Measurements from ENCODE around the gene TTLL11.

The TTLL11 gene

DNA sequence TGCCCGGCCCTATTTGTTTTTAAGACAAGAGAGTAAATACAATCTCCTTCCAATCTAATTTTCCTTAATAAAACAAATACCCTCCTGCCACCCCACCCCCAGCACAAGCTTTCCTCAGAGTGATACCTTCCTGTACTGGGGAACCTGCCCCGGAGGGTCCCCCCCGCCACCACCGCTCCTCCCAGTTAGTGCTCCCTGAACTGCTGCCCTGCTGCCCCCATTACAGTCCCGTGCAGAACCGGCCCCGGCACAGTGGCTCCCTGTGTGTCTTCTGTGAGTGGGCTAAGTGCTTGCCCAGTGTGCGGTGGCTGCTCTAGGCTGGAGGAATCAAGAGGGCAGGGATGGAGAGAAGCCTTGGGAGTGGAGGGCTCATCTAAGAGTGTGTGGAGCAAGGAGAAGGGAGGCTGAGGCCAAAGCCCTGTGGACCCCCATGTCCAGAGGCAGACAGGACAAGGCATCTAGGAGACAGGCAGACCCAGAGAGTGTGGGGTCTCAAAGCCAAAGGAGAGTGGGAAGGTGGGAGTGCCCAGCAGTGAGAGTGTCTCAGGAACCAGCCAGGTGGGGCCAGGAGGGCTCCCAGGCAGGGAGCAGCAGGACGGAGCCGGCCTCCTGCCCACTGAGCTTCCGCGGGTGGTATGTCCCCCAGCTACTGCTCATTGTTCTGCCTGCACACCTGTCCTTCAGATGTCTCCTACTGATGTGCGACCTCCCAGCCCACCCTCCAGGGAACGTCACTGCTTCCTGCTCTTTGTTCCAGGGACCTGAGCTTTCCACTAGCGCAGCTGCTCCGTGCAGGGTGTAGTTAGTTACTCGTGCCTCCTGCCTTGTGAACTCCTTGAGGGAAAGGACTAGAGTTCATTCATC, 312.7 kb downstream of the TTLL11 start:
- DNase-seq, result no peak

DNA sequence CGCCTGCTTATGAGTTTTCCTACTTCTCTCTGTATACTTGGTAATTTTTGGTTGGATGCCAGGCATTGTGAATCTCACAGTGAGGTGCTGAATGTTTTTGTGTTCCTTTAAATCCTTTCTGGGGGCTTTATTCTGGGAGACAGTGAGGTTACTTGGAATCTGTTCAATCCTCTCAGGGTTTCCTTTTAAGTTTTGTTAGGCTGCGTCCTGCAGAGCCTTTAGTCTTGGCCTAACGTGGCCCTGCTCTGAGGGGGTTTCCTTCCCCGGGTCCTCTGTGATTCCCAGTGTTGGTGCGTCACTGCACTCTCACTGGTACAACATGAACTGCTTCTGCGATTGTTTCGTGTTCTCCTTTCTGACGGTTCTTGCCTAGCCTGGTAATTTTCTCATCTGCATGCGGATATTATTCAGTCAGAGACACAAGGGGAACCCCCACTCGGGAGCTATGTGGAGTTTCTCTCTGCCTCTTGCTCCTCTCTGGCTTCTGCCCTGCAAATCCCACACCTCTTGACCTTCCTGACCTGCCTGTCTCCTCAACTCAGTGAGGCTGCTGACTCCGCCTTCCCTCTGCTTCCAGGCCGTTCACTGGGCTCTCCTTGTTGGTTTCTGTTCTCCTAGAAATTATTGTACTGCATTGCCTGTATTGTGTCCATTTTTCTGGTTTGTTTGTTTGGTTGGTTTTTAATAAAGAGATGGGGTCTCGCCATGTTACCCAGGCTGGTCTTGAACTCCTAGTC, 313.6 kb downstream of the TTLL11 start:
- no peak for DNase-seq

GRCh38 chr9:121778252-121779225, 314.6 kb downstream of the TTLL11 start:
- no peak for DNase-seq

- DNase-seq, result no peak
These were observed 316.1 kb downstream of the TTLL11 start for GRCh38 chr9:121776739-121777637.

DNA sequence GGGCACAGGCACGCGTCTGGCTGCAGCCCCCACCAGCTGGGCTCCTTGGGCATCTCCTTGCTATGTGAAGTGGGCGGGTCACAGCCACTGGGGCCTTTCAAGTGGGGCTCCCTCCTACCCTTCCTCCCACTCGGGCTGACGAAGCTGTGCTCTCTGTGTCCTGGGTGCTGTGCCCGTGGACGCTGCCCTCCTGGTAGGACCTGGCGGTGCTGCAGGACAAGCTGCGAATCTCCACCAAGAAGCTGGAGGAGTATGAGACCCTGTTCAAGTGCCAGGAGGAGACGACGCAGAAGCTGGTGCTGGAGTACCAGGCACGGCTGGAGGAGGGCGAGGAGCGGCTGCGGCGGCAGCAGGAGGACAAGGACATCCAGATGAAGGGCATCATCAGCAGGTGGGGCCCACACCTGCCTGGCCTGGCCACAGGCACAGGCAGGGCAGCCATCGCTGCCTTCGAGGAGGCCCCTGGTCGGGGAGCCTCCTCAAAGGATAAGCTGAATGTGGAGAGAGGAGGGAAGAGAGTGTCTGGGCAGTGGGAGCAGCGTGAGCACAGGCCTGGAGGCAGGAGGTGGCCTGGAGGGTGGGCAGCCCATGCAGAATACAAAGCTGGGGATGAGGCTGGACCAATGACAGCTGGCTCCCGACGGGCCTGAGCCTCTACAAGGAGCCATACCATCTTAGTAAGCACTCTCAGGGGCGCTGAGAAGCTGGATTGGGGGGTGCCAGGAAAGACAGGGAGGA, 316.9 kb downstream of the TTLL11 start:
- no peak for DNase-seq

- DNase-seq, result no peak
These were observed 318.1 kb downstream of the TTLL11 start for GRCh38 chr9:121774715-121775613.

- DNase-seq, result no peak
These were observed 319.0 kb downstream of the TTLL11 start for GRCh38 chr9:121773954-121774714.

- no peak for DNase-seq
These were observed 319.7 kb downstream of the TTLL11 start for GRCh38 chr9:121773286-121773953.

GRCh38 chr9:121772600-121773285, 320.4 kb downstream of the TTLL11 start:
- no peak for DNase-seq
